ENCODE data around the gene TMEM179. TPM values are rescaled to one million over a fixed set of nuclear protein-coding genes. Genes with fewer than 3 reads are reported as not detected.

Gene TMEM179
- total and polyA plus RNA-seq, 2 donors (not counting 3 experiments of a cell fraction or from before 2014, with no cell fraction given) = 0.14 TPM; not detected in 1

- no peak for FAIRE-seq
- Histone ChIP-seq H3K27me3 (ENCODE audit: control insufficient read depth in 2 of 2, insufficient read depth in 2 of 2, low read length in 2 of 2) (no peaks in the 10 kb centered on the region), H4K20me1 (replicated peaks; ENCODE audit: control insufficient read depth, extremely low read depth, insufficient read depth, low read length) (no peaks in the 10 kb centered on the region), H3K4me3 (replicated peaks in 1 of 3; ENCODE audit: insufficient read depth in 1 of 3, low read depth in 1 of 3, low read length in 3 of 3) (no peak overlapping the region), H3K9ac (replicated peaks; ENCODE audit: extremely low read depth, insufficient read depth, low read length) (no peak overlapping the region), H3K9me1 (replicated peaks; ENCODE audit: control insufficient read depth, extremely low read depth, insufficient read depth, low read length) (no peaks in the 10 kb centered on the region), H3K9me3 (replicated peaks; ENCODE audit: control insufficient read depth, insufficient read depth, low read length) (no peaks in the 10 kb centered on the region), H3K27ac (ENCODE audit: insufficient read depth, low read depth, low read length) (no peak overlapping the region), H3K79me2 (ENCODE audit: control insufficient read depth, insufficient read depth, low read length) (no peaks in the 10 kb centered on the region), H3K4me1 (ENCODE audit: control insufficient read depth, extremely low read depth, insufficient read depth, low read length) (no peaks in the 10 kb centered on the region), H3K4me2 (ENCODE audit: insufficient read depth, low read length) (no peak overlapping the region), H3K36me3 (ENCODE audit: control insufficient read depth in 2 of 2, extremely low read depth in 1 of 2, insufficient read depth in 2 of 2, low read length in 2 of 2) (no peaks in the 10 kb centered on the region), H2AFZ (ENCODE audit: low read depth, low read length) (no peak overlapping the region)
- DNase-seq (ENCODE audit: low read depth, low spot score) = no peak
- no peak for TF ChIP-seq JUN (IDR thresholded peaks at IDR 0.05; ENCODE audit: borderline replicate concordance, insufficient read depth, insufficient read length, low read depth)
- BruUV-seq (replicated peaks) = no TSS peak
- POLR2A ChIA-PET = no interaction called here
- intact Hi-C loops (cut with micrococcal nuclease) = no loop called here
- dilution Hi-C loops (cut with MboI; ENCODE audit: extremely low pct_ligation_motif_present, low sequenced_read_pairs) = no loop called here
- CTCF ChIA-PET = interaction anchor here (0.8 to 1.5 kb wide), 2 partner anchors 12 to 64 kb away, joined by 3 to 10 read pairs; no protein-coding TSS in a partner anchor
Observed at GRCh38 chr14:104576232-104576969, 28.2 kb downstream of the TMEM179 start.

- ChIA-PET POLR2A (no interaction called here), CTCF (no interaction called here)
- no peak overlapping the region for H3K4me3 ChIP-seq (replicated peaks in 1 of 3; ENCODE audit: insufficient read depth in 1 of 3, low read depth in 1 of 3, low read length in 3 of 3)
- H3K27me3 ChIP-seq (ENCODE audit: control insufficient read depth in 2 of 2, insufficient read depth in 2 of 2, low read length in 2 of 2) = no peaks in the 10 kb centered on the region
- dilution Hi-C loops (cut with MboI; ENCODE audit: extremely low pct_ligation_motif_present, low sequenced_read_pairs) (no loop called here), intact Hi-C loops (cut with micrococcal nuclease) (no loop called here)
- H2AFZ ChIP-seq (ENCODE audit: low read depth, low read length) = no peak overlapping the region
- H3K9me3 ChIP-seq (replicated peaks; ENCODE audit: control insufficient read depth, insufficient read depth, low read length) = no peaks in the 10 kb centered on the region
- TF ChIP-seq CTCF (IDR thresholded peaks at IDR 0.05; ENCODE audit: extremely low read depth in 1 of 2, insufficient read depth in 1 of 2, low read depth in 1 of 2, low read length in 2 of 2) = no peak
- TF ChIP-seq MAX (IDR thresholded peaks at IDR 0.05; ENCODE audit: insufficient read depth, insufficient read length) = no peak
- TF ChIP-seq FOS (IDR thresholded peaks at IDR 0.05; ENCODE audit: borderline replicate concordance, insufficient read depth, low read length) = no peak
- TF ChIP-seq POLR2A (IDR thresholded peaks at IDR 0.05; ENCODE audit: low read depth, low read length) = no peak
- TF ChIP-seq EZH2 (IDR thresholded peaks at IDR 0.05; ENCODE audit: borderline replicate concordance, low read depth, low read length, severe bottlenecking) = no peak
- TF ChIP-seq MYC (IDR thresholded peaks at IDR 0.05; ENCODE audit: low read depth, low read length) = no peak
- TF ChIP-seq GATA2 (IDR thresholded peaks at IDR 0.05; ENCODE audit: insufficient read depth, insufficient read length, low read depth, low read length) = no peak
- no peak for TF ChIP-seq JUN (IDR thresholded peaks at IDR 0.05; ENCODE audit: borderline replicate concordance, insufficient read depth, insufficient read length, low read depth)
- no peak for TF ChIP-seq POLR2AphosphoS5 (IDR thresholded peaks at IDR 0.05; ENCODE audit: insufficient read depth, low read depth, low read length)
- no peak for DNase-seq (ENCODE audit: low read depth, low spot score)
- H3K9me1 ChIP-seq (replicated peaks; ENCODE audit: control insufficient read depth, extremely low read depth, insufficient read depth, low read length) = no peaks in the 10 kb centered on the region
- no peak overlapping the region for H3K27ac ChIP-seq (ENCODE audit: insufficient read depth, low read depth, low read length)
- H3K9ac ChIP-seq (replicated peaks; ENCODE audit: extremely low read depth, insufficient read depth, low read length) = no peak overlapping the region
- no peaks in the 10 kb centered on the region for H4K20me1 ChIP-seq (replicated peaks; ENCODE audit: control insufficient read depth, extremely low read depth, insufficient read depth, low read length)
- no peaks in the 10 kb centered on the region for H3K4me1 ChIP-seq (ENCODE audit: control insufficient read depth, extremely low read depth, insufficient read depth, low read length)
- no peak overlapping the region for H3K4me2 ChIP-seq (ENCODE audit: insufficient read depth, low read length)
- no peak for FAIRE-seq
- H3K79me2 ChIP-seq (ENCODE audit: control insufficient read depth, insufficient read depth, low read length) = no peaks in the 10 kb centered on the region
- no peaks in the 10 kb centered on the region for H3K36me3 ChIP-seq (ENCODE audit: control insufficient read depth in 2 of 2, extremely low read depth in 1 of 2, insufficient read depth in 2 of 2, low read length in 2 of 2)
- BruUV-seq (replicated peaks) = no TSS peak
Observed at GRCh38 chr14:104574978-104575583, 29.5 kb downstream of the TMEM179 start.

Measured in endothelial cell of umbilical vein (primary cell).